Measurements from ENCODE around the gene ZNHIT1.

DNA sequence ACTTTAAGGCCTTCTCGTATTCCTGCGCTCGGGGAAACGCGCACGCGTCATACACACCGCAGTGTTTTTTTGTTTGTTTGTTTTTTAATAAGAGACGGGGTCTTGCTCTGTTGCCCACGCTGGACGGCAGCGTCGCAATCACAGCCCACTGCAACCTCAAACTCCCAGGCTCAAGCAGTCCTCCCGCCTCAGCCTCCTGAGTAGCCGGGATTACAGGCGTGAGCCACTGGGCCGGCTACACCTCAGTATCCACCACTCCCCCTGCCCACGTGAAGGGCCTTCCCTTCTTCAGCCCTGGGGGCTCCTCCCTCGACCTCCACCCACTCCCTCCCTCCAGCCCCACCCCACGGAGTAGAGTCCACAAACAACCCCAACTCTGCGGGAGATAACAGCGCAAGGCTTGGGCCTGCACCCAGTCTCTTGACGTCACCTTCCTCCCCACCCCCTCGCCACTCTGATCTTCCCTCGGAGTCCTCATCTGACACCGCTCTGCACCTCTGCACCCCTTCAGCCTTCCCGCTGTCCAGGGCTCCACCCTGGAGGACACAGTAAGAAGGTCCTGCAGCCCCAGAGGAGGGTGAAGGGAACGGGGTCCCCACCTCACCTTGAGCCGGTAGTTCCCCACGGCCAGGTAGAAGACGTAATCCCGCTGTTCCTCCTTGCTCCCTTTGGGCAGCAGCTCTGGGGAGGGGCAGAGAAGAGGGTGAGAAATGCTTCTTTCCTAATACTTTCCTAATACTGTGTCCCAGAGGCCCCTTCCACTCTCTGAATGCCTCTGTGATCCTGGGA is 22.5 kb downstream of the ZNHIT1 start:
- no peak for TF ChIP-seq CTCF (IDR thresholded peaks at IDR 0.05; ENCODE audit: low read depth, low read length)
- no peak for TF ChIP-seq EZH2phosphoT487 (IDR thresholded peaks at IDR 0.05; ENCODE audit: low read depth)

Data from OCI-LY3 (cell line).